ENCODE results near the gene SORCS2. TPM values are rescaled to one million over a fixed set of nuclear protein-coding genes. Genes with fewer than 3 reads are reported as not detected.

Gene SORCS2
- total RNA-seq, 1 donor from 2014 or later = 7.2 TPM

GRCh38 chr4:7514281-7514680 is 321.9 kb downstream of the SORCS2 start:
- no peaks in the 10 kb centered on the region for H3K4me1 ChIP-seq
- H3K27me3 ChIP-seq = no peaks in the 10 kb centered on the region
- no peaks in the 10 kb centered on the region for H3K9me3 ChIP-seq
- no peak for TF ChIP-seq CTCF (IDR thresholded peaks at IDR 0.05)
- ATAC-seq = no peak
- intact Hi-C loops (cut with DNase I) = no loop called here
- no peak overlapping the region for H3K4me3 ChIP-seq
- H3K36me3 ChIP-seq = no peaks in the 10 kb centered on the region
- H3K27ac ChIP-seq = no peak overlapping the region
- DNase-seq = no peak

- Histone ChIP-seq H3K36me3 (no peaks in the 10 kb centered on the region), H3K4me3 (no peak overlapping the region), H3K9me3 (no peaks in the 10 kb centered on the region), H3K27me3 (peaks cover 5% of the 10 kb centered on the region), H3K27ac (no peak overlapping the region), H3K4me1 (no peaks in the 10 kb centered on the region)
- intact Hi-C loops (cut with DNase I) = no loop called here
- ATAC-seq = no peak
- no peak for DNase-seq
- no peak for TF ChIP-seq CTCF (IDR thresholded peaks at IDR 0.05)
Measured at GRCh38 chr4:7514789-7515188, 322.5 kb downstream of the SORCS2 start.

- Histone ChIP-seq H3K36me3 (no peaks in the 10 kb centered on the region), H3K27me3 (peaks cover 6% of the 10 kb centered on the region), H3K27ac (no peak overlapping the region), H3K4me1 (no peaks in the 10 kb centered on the region), H3K9me3 (no peaks in the 10 kb centered on the region), H3K4me3 (no peak overlapping the region)
- no peak for TF ChIP-seq CTCF (IDR thresholded peaks at IDR 0.05)
- intact Hi-C loops (cut with DNase I) = no loop called here
- ATAC-seq = no peak
- no peak for DNase-seq
Measured at GRCh38 chr4:7515390-7515902, 323.1 kb downstream of the SORCS2 start.

GRCh38 chr4:7516096-7516772 is 323.9 kb downstream of the SORCS2 start:
- DNase-seq = no peak
- intact Hi-C loops (cut with DNase I) = no loop called here
- no peaks in the 10 kb centered on the region for H3K4me1 ChIP-seq
- no peak overlapping the region for H3K27ac ChIP-seq
- no peak overlapping the region for H3K4me3 ChIP-seq
- no peak for ATAC-seq
- no peak for TF ChIP-seq CTCF (IDR thresholded peaks at IDR 0.05)
- H3K9me3 ChIP-seq = no peaks in the 10 kb centered on the region
- H3K27me3 ChIP-seq = peaks cover 6% of the 10 kb centered on the region
- no peaks in the 10 kb centered on the region for H3K36me3 ChIP-seq

- DNase-seq (no peak), ATAC-seq (no peak)
- Histone ChIP-seq H3K27ac (no peak overlapping the region), H3K36me3 (no peaks in the 10 kb centered on the region), H3K4me1 (no peaks in the 10 kb centered on the region), H3K4me3 (no peak overlapping the region), H3K9me3 (no peaks in the 10 kb centered on the region), H3K27me3 (peaks cover 9% of the 10 kb centered on the region)
- TF ChIP-seq CTCF (IDR thresholded peaks at IDR 0.05) = no peak
- intact Hi-C loops (cut with DNase I) = no loop called here
Measured at GRCh38 chr4:7516773-7517144, 324.4 kb downstream of the SORCS2 start.
